Neural cell (in vitro differentiated cells): ENCODE results near the gene SMIM7. TPM values are rescaled to one million over a fixed set of nuclear protein-coding genes. Genes with fewer than 3 reads are reported as not detected.

Source experiments
- H2AFZ ChIP-seq: fragments of 200-600, 300-800 bp; sonication (generic), shearing (Covaris generic); 2 replicates; pipeline ENCODE4 v1.6.0; 2014; ENCODE audit warnings: low read depth, mild to moderate bottlenecking, antibody characterized with exemption, low read length, moderate library complexity
- H3F3A ChIP-seq: fragments of 200-600 bp; shearing (Covaris generic); 2 replicates; pipeline ENCODE4 v1.6.1; 2016; ENCODE audit warnings: mild to moderate bottlenecking, moderate library complexity, mixed read lengths, antibody characterized with exemption, low read length; ENCODE audit not compliant: insufficient read depth, poor library complexity, severe bottlenecking
- H3K27ac ChIP-seq: fragments of 200-600, 300-800 bp; sonication (generic), shearing (Covaris generic); 2 replicates; pipeline ENCODE4 v1.5.1; 2014; ENCODE audit warnings: mild to moderate bottlenecking, low read length, moderate library complexity
- H3K27me3 ChIP-seq: fragments of 300-800, 200-600 bp; sonication (generic), shearing (Covaris generic); 2 replicates; pipeline ENCODE4 v1.6.0; 2014; ENCODE audit warnings: mild to moderate bottlenecking, low read depth, low read length, moderate library complexity; ENCODE audit not compliant: insufficient read depth
- H3K36me3 ChIP-seq: fragments of 300-800, 200-600 bp; sonication (generic), shearing (Covaris generic); 2 replicates; pipeline ENCODE4 v1.5.1; 2014; ENCODE audit warnings: mild to moderate bottlenecking, antibody characterized with exemption, low read length, moderate library complexity; ENCODE audit not compliant: insufficient read depth
- H3K4me2 ChIP-seq: fragments of 300-800, 200-600 bp; sonication (generic), shearing (Covaris generic); 2 replicates; pipeline ENCODE4 v1.6.0; 2014; ENCODE audit warnings: mild to moderate bottlenecking, low read length
- H3K4me3 ChIP-seq: fragments of 300-800, 200-600 bp; sonication (generic), shearing (Covaris generic); 2 replicates; pipeline ENCODE4 v1.5.1; 2014; ENCODE audit warnings: mild to moderate bottlenecking, low read length, moderate library complexity
- H3K79me2 ChIP-seq: fragments of 200-600 bp; shearing (Covaris generic); replicated peaks from 2 replicates; pipeline ENCODE4 v1.6.0; 2014; ENCODE audit warnings: mild to moderate bottlenecking, low read length, moderate library complexity; ENCODE audit not compliant: insufficient read depth
- H3K9ac ChIP-seq: fragments of 300-800, 200-600 bp; sonication (generic), shearing (Covaris generic); 2 replicates; pipeline ENCODE4 v1.6.1; 2016; ENCODE audit warnings: mild to moderate bottlenecking, low read length, mixed read lengths
- H3K9me2 ChIP-seq: fragments of 200-600 bp; shearing (Covaris generic); 2 replicates; pipeline ENCODE4 v1.6.1; 2016; ENCODE audit warnings: mild to moderate bottlenecking, low read length, mixed read lengths; ENCODE audit not compliant: insufficient read depth
- H3K9me3 ChIP-seq: fragments of 200-600, 300-800 bp; sonication (generic), shearing (Covaris generic); 2 replicates; pipeline ENCODE4 v1.6.1; 2016; ENCODE audit warnings: mild to moderate bottlenecking, mixed run types, low read length, moderate library complexity, mixed read lengths
- H4K20me1 ChIP-seq: fragments of 200-600 bp; shearing (Covaris generic); 2 replicates; pipeline ENCODE4 v1.6.1; 2016; ENCODE audit warnings: mild to moderate bottlenecking, mixed run types; ENCODE audit not compliant: insufficient read depth
- CTCF ChIP-seq: fragments of 450-650 bp; IDR thresholded peaks from 2 replicates; pipeline ENCODE4 v1.5.1; 2014; ENCODE audit warnings: antibody characterized with exemption, mild to moderate bottlenecking, moderate library complexity; ENCODE audit not compliant: poor library complexity, severe bottlenecking
- EP300 ChIP-seq: fragments of 450-650 bp; conservative IDR thresholded peaks from 2 replicates; pipeline ENCODE4 v1.6.1; 2014; ENCODE audit warnings: antibody characterized with exemption, mild to moderate bottlenecking, moderate library complexity; ENCODE audit not compliant: poor library complexity, severe bottlenecking
- EZH2 ChIP-seq: fragments of 200-600, 300-800 bp; shearing (Covaris generic), sonication (generic); IDR thresholded peaks from 2 replicates; pipeline ENCODE4 v1.6.1; 2014; ENCODE audit warnings: antibody characterized with exemption, low read length, borderline replicate concordance, mild to moderate bottlenecking; ENCODE audit not compliant: insufficient read depth, poor library complexity, severe bottlenecking
- MXI1 ChIP-seq: fragments of 450-650 bp; conservative IDR thresholded peaks from 2 replicates; pipeline ENCODE4 v1.6.1; 2014; ENCODE audit warnings: antibody characterized with exemption, mild to moderate bottlenecking; ENCODE audit not compliant: poor library complexity, severe bottlenecking
- POLR2AphosphoS5 ChIP-seq: IDR thresholded peaks from 2 replicates; pipeline ENCODE4 v1.6.1; 2012
- RAD21 ChIP-seq: fragments of 450-650 bp; conservative IDR thresholded peaks from 2 replicates; pipeline ENCODE4 v1.6.1; 2014; ENCODE audit warnings: antibody characterized with exemption, mild to moderate bottlenecking, moderate library complexity
- SMC3 ChIP-seq: fragments of 450-650 bp; conservative IDR thresholded peaks from 2 replicates; pipeline ENCODE4 v1.6.1; 2014; ENCODE audit warnings: antibody characterized with exemption, mild to moderate bottlenecking, moderate library complexity; ENCODE audit not compliant: poor library complexity
- TAF1 ChIP-seq: IDR thresholded peaks from 2 replicates; pipeline ENCODE4 v1.6.1; 2012; ENCODE audit warnings: low read depth
- polyA plus RNA-seq: library from polyadenylated mRNA; depleted of rRNA; stranded (reverse); fragments of >200 nt; gene quantifications from 2 replicates; pipeline ENCODE4 v1.2.3, GENCODE V29; 2014
- TF ChIP-seq, protein P1 (sequence below): IDR thresholded peaks from 2 replicates; pipeline ENCODE4 v1.6.1; 2012; ENCODE audit warnings: borderline replicate concordance

Gene SMIM7
- polyA plus RNA-seq, 1 donor from 2014 or later, result 153 TPM

- no peak for TF ChIP-seq SMC3
- no peak for TF ChIP-seq TAF1
- Histone ChIP-seq H3K4me3 (no peak overlapping the region), H3K36me3 (no peaks in the 10 kb centered on the region), H3K27ac (no peak overlapping the region), H3K9me3 (no peaks in the 10 kb centered on the region), H3K27me3 (no peaks in the 10 kb centered on the region), H3K9me2 (no peaks in the 10 kb centered on the region), H3F3A (no peaks in the 10 kb centered on the region), H3K4me2 (no peak overlapping the region), H3K79me2 (no peaks in the 10 kb centered on the region), H2AFZ (no peak overlapping the region), H3K9ac (no peak overlapping the region), H4K20me1 (no peaks in the 10 kb centered on the region)
Observed at GRCh38 chr19:16702123-16702522, 42.2 kb upstream of the SMIM7 start.

DNA sequence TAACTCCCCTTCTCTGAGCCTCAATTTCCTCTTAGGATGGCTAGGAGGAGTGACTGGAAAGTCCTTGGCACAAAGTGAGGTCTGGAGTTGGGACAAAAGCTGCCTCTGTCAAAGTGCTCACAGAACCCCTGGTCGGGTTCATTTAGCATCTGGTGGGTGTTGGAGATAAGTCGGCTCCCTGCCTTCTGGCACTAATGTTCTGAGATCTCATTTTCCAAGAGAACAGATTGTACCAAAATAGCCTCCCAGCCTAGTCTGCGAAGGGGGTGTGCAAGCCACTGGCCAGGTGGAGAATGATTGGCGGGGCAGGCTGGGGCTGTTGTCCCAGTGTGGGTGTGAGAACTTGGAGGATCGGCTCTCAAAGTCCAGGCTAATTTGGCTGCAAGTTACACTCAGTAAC lies 39.0 kb upstream of the SMIM7 start:
- TF ChIP-seq RAD21, result no peak
- H3K4me3 ChIP-seq, result no peak overlapping the region
- no peak overlapping the region for H3K9ac ChIP-seq
- H3K27ac ChIP-seq, result no peak overlapping the region
- H3K27me3 ChIP-seq, result no peaks in the 10 kb centered on the region
- H3K9me2 ChIP-seq, result no peaks in the 10 kb centered on the region
- no peak overlapping the region for H2AFZ ChIP-seq
- H4K20me1 ChIP-seq, result no peaks in the 10 kb centered on the region
- no peaks in the 10 kb centered on the region for H3K9me3 ChIP-seq
- no peaks in the 10 kb centered on the region for H3K79me2 ChIP-seq
- H3K4me2 ChIP-seq, result no peak overlapping the region
- no peaks in the 10 kb centered on the region for H3K36me3 ChIP-seq
- H3F3A ChIP-seq, result no peaks in the 10 kb centered on the region

GRCh38 chr19:16688084-16688483 lies 28.1 kb upstream of the SMIM7 start:
- Histone ChIP-seq H3K79me2 (no peaks in the 10 kb centered on the region), H3K9me2 (no peaks in the 10 kb centered on the region), H3K36me3 (no peaks in the 10 kb centered on the region), H4K20me1 (no peaks in the 10 kb centered on the region), H3K4me3 (no peak overlapping the region), H3K9me3 (no peaks in the 10 kb centered on the region), H2AFZ (no peak overlapping the region), H3K9ac (no peak overlapping the region), H3K27ac (no peak overlapping the region), H3K4me2 (no peak overlapping the region), H3K27me3 (no peaks in the 10 kb centered on the region), H3F3A (no peaks in the 10 kb centered on the region)
- no peak for TF ChIP-seq TAF1
- TF ChIP-seq CTCF, result no peak
- TF ChIP-seq EP300, result no peak

- Histone ChIP-seq H3K4me2 (no peak overlapping the region), H3K4me3 (no peak overlapping the region), H3K27ac (no peak overlapping the region), H4K20me1 (no peaks in the 10 kb centered on the region), H2AFZ (no peak overlapping the region), H3K9me2 (no peaks in the 10 kb centered on the region), H3K9me3 (peaks cover 3% of the 10 kb centered on the region), H3K27me3 (no peaks in the 10 kb centered on the region), H3F3A (no peaks in the 10 kb centered on the region), H3K36me3 (peaks cover 6% of the 10 kb centered on the region), H3K79me2 (no peaks in the 10 kb centered on the region), H3K9ac (no peak overlapping the region)
- TF ChIP-seq MXI1 (no peak), RAD21 (no peak), CTCF (no peak), SMC3 (no peak), TAF1 (no peak), EP300 (no peak), EZH2 (no peak), POLR2AphosphoS5 (no peak)
- TF ChIP-seq, protein P1, sequence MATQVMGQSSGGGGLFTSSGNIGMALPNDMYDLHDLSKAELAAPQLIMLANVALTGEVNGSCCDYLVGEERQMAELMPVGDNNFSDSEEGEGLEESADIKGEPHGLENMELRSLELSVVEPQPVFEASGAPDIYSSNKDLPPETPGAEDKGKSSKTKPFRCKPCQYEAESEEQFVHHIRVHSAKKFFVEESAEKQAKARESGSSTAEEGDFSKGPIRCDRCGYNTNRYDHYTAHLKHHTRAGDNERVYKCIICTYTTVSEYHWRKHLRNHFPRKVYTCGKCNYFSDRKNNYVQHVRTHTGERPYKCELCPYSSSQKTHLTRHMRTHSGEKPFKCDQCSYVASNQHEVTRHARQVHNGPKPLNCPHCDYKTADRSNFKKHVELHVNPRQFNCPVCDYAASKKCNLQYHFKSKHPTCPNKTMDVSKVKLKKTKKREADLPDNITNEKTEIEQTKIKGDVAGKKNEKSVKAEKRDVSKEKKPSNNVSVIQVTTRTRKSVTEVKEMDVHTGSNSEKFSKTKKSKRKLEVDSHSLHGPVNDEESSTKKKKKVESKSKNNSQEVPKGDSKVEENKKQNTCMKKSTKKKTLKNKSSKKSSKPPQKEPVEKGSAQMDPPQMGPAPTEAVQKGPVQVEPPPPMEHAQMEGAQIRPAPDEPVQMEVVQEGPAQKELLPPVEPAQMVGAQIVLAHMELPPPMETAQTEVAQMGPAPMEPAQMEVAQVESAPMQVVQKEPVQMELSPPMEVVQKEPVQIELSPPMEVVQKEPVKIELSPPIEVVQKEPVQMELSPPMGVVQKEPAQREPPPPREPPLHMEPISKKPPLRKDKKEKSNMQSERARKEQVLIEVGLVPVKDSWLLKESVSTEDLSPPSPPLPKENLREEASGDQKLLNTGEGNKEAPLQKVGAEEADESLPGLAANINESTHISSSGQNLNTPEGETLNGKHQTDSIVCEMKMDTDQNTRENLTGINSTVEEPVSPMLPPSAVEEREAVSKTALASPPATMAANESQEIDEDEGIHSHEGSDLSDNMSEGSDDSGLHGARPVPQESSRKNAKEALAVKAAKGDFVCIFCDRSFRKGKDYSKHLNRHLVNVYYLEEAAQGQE, result no peak
Observed at GRCh38 chr19:16684216-16684615, 24.3 kb upstream of the SMIM7 start.
